CD4-positive, CD25-positive, alpha-beta regulatory T cell (primary cell): ENCODE results near the gene MYO18A. TPM values are rescaled to one million over a fixed set of nuclear protein-coding genes. Genes with fewer than 3 reads are reported as not detected.

Experiments used
- ATAC-seq, 2 donors: fragments of 150-1000 bp; cut with Tn5 transposase; one replicate each; pipeline ENCODE4 v1.10.0; 2021; ENCODE audit warnings: low read depth in 2 of 2, moderate number of reproducible peaks in 2 of 2, moderate library complexity in 1 of 2
- DNase-seq, 3 donors: peaks; one replicate each; pipeline versions ENCODE4 v3.0.0 to v3.0.0-alpha.2; 2012 to 2022; ENCODE audit warnings: mixed read lengths in 1 of 3
- H3K27ac ChIP-seq: one replicate; pipeline ENCODE4 v1.7.0; 2013; ENCODE audit warnings: mild to moderate bottlenecking, low read length; ENCODE audit not compliant: insufficient read depth, poor library complexity, severe bottlenecking
- H3K27me3 ChIP-seq: one replicate; pipeline ENCODE4 v1.7.0; 2013; ENCODE audit warnings: low read length; ENCODE audit not compliant: control insufficient read depth, insufficient read depth
- H3K36me3 ChIP-seq: one replicate; pipeline ENCODE4 v1.7.0; 2013; ENCODE audit warnings: mild to moderate bottlenecking, low read length, moderate library complexity; ENCODE audit not compliant: control insufficient read depth, insufficient read depth
- H3K4me1 ChIP-seq: 2 replicates; pipeline ENCODE4 v1.7.0; 2013; ENCODE audit warnings: mild to moderate bottlenecking, low read length; ENCODE audit not compliant: insufficient read depth, control insufficient read depth, poor library complexity, severe bottlenecking
- H3K4me3 ChIP-seq: one replicate; pipeline ENCODE4 v1.7.0; 2013; ENCODE audit warnings: low read depth, mild to moderate bottlenecking, low read length, moderate library complexity
- H3K9me3 ChIP-seq, 2 experiments: 1 replicate in 1 of 2; 2 replicates in 1 of 2; pipeline ENCODE4 v1.7.0; 2013; ENCODE audit warnings: low read length in 2 of 2, mild to moderate bottlenecking in 1 of 2, moderate library complexity in 1 of 2; ENCODE audit not compliant: control insufficient read depth in 2 of 2
- H3K27ac Mint-ChIP-seq, 3 donors: one replicate each; pipeline ENCODE4 v1.8.0; 2020 to 2022; ENCODE audit warnings: mild to moderate bottlenecking in 3 of 3, mixed read lengths in 3 of 3, moderate library complexity in 2 of 3
- H3K27me3 Mint-ChIP-seq: one replicate; pipeline ENCODE4 v1.8.0; 2022; ENCODE audit warnings: mild to moderate bottlenecking, mixed read lengths
- H3K36me3 Mint-ChIP-seq: one replicate; pipeline ENCODE4 v1.8.0; 2020; ENCODE audit warnings: mixed read lengths
- H3K4me1 Mint-ChIP-seq, 4 donors: one replicate each; pipeline ENCODE4 v1.8.0; 2020 to 2022; ENCODE audit warnings: mixed read lengths in 4 of 4, mild to moderate bottlenecking in 1 of 4
- H3K4me3 Mint-ChIP-seq, 4 donors: one replicate each; pipeline ENCODE4 v1.8.0; 2020 to 2022; ENCODE audit warnings: mild to moderate bottlenecking in 4 of 4, mixed read lengths in 4 of 4, moderate library complexity in 3 of 4
- H3K9me3 Mint-ChIP-seq, 7 donors: one replicate each; pipeline ENCODE4 v1.8.0; 2020 to 2022; ENCODE audit warnings: mixed read lengths in 7 of 7, mild to moderate bottlenecking in 3 of 7, moderate library complexity in 2 of 7
- polyA plus RNA-seq, 4 donors: library from polyadenylated mRNA; unstranded; fragments of 300-500 nt; fragmentation: Illumina TruSeq; gene quantifications; one replicate each; pipeline ENCODE4 v1.2.3, GENCODE V29; 2021
- total RNA-seq: library from RNA; stranded (reverse); gene quantifications from one replicate; pipeline ENCODE4 v1.2.3, GENCODE V29; 2022

The MYO18A gene
- total and polyA plus RNA-seq, 5 donors from 2014 or later, result 16.8 to 193 (median 21.0) TPM

DNA sequence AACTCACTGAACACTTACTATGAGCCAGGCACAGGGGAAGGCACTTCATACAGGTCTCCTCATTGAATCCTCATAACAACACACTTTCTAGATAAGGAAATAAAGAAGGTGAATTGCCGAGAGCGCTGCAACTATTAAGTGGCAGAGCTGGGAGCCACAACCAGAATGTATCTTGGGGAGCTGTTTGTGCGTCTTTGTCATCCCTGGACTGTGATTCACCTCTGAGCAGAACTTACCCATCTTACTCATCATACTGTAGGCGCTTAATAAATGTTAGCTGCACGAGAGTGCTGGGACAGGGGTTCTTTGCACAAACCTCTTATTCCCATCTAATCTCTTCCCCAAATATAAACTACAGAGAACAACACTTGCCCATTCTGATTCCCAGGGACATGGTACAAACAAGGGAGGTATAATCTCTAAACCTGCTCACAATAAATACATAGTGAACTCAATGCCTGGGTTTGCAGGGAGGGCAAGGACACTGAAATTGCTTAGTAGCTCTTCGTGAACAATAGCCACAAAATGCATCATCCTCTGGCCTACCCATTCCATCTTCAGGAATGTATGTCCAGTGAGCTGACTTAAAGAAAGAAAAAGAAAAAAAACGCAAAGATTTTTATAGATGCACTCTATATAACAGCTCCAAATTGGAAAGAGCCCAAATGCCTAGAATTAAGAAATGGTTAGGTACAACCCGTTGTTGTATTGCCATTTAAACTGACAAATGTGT is 43.0 kb downstream of the MYO18A start:
- ATAC-seq (no peak), DNase-seq (no peak)
- H3K9me3 Mint-ChIP-seq, result no peaks in the 10 kb centered on the region
- H3K4me1 Mint-ChIP-seq, result peaks cover 24 to 79% (median 41%) of the 10 kb centered on the region in 4 donors
- peaks cover 13% of the 10 kb centered on the region for H3K36me3 Mint-ChIP-seq
- peak overlapping the region; percentile 75 for H3K4me3 ChIP-seq
- H3K4me3 Mint-ChIP-seq, result peak overlapping the region; percentile 77 to 98 (median 93)
- H3K36me3 ChIP-seq, result peaks cover 36% of the 10 kb centered on the region
- peak overlapping the region; percentile 11 for H3K27ac ChIP-seq
- peaks cover 79% of the 10 kb centered on the region for H3K4me1 ChIP-seq
- no peaks in the 10 kb centered on the region for H3K27me3 ChIP-seq
- H3K27ac Mint-ChIP-seq, result peak overlapping the region; percentile 93 to 99 (median 94)
- H3K9me3 ChIP-seq, result no peaks in the 10 kb centered on the region
- H3K27me3 Mint-ChIP-seq, result no peaks in the 10 kb centered on the region

DNA sequence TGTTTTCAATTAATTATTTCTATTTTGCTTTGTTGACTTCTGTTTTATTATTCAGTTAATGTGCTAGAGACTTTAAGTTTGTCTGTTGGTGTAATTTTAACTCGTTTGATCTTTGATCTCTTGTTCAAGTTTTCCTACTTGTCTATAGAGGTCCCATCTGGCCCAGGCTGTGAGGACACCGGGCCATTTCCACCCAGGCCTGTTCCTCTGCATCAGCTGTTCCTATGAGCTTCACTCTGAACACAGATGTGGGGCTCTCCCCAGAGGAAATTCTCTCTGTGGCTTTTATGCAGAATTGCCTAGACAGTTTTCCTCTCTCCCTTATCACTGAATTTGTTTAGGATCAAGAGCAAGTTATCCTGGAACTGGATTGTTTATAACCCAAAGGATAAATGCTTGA is 44.7 kb downstream of the MYO18A start:
- H3K4me3 ChIP-seq, result no peak overlapping the region
- H3K9me3 Mint-ChIP-seq, result no peaks in the 10 kb centered on the region
- no peak for ATAC-seq
- H3K27me3 ChIP-seq, result no peaks in the 10 kb centered on the region
- no peak for DNase-seq
- H3K36me3 Mint-ChIP-seq, result peaks cover 16% of the 10 kb centered on the region
- H3K4me3 Mint-ChIP-seq, result peak overlapping the region in 1 of 4 donors; percentile 17
- peak overlapping the region in 2 of 3 donors; percentile 39 to 93 for H3K27ac Mint-ChIP-seq
- H3K4me1 Mint-ChIP-seq, result peaks cover 16 to 79% (median 42%) of the 10 kb centered on the region in 4 donors
- H3K27me3 Mint-ChIP-seq, result no peaks in the 10 kb centered on the region
- H3K9me3 ChIP-seq, result no peaks in the 10 kb centered on the region
- H3K36me3 ChIP-seq, result peaks cover 49% of the 10 kb centered on the region
- H3K27ac ChIP-seq, result no peak overlapping the region
- H3K4me1 ChIP-seq, result peaks cover 68% of the 10 kb centered on the region

DNA sequence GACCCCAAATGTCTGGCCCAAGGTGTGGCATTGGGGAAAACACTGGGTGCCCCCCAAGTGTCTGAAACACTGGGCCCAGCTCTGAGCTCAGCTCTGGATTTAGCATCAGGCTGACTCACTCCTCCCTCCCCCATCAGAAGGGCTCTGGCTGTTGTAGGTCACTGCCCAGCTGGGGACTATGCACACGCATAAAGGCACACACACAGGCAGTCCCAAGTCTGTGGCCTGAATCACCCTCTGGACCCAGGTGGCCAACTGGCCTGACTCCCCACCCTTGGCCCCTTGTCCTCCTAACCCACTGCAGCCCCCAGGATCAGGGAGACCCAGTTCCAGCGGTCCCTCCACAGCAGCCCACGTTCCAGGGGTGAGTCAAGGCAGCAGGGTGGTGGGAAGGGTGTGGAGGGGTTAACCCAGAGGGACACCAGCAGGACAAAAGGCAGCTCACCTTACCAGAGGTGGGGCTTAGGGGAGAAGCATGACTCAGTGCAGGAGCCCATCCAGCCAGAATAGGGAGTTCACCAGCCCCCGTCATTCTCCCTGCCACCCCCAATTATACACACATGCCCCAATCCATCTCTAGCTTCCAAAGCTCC is 47.0 kb downstream of the MYO18A start:
- H3K36me3 Mint-ChIP-seq, result peaks cover 20% of the 10 kb centered on the region
- no peak for DNase-seq
- ATAC-seq, result no peak
- H3K36me3 ChIP-seq, result peaks cover 64% of the 10 kb centered on the region
- no peak overlapping the region for H3K27ac ChIP-seq
- peaks cover 16 to 67% (median 43%) of the 10 kb centered on the region in 4 donors for H3K4me1 Mint-ChIP-seq
- peak overlapping the region in 1 of 4 donors; percentile 66 for H3K4me3 Mint-ChIP-seq
- H3K27ac Mint-ChIP-seq, result no peak overlapping the region
- H3K9me3 ChIP-seq, result no peaks in the 10 kb centered on the region
- H3K9me3 Mint-ChIP-seq, result no peaks in the 10 kb centered on the region
- no peak overlapping the region for H3K4me3 ChIP-seq
- H3K27me3 Mint-ChIP-seq, result no peaks in the 10 kb centered on the region
- H3K4me1 ChIP-seq, result peaks cover 48% of the 10 kb centered on the region
- H3K27me3 ChIP-seq, result no peaks in the 10 kb centered on the region

DNA sequence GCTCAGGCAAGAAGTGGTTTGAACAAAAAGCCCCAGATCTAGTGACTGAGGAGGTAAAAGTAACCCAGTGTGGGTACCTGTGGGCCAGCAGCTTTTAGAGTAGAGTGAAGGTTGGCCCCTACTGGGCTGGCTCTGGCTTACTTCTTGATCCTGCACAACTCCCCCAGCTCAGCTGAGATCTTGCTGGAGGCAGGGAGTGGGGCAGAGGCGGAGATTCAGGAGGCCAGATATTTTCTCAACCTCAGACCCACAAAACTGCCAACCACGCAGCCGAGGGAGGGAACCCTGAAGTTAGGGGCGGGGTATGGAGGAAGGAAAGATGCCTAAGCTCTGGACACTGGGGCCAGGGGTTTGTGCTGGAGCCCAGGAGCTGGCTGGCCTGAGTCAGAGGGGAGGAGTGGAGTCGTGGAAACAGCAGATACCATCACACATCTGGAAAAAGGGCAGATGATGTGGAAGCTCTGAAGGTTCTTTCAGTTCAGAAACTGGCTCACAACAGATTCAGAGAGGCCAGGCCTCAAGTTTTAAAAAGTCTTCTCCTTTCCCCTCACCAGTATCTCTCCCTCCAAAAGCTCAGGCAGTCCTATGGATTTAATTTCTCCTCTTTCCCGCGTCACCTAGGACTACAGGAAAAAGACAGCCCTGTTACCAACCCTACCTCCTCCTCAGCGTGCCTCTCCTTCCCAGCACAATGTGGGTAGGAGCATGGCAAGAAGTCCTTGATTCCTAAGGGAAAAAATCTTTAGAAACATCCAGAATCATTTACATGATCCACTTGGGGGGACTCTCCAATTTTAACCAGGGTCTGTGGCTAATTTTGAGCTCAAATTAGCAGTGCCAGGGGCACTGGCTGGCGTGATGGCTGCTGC is 48.1 kb downstream of the MYO18A start:
- peaks cover 8 to 55% (median 33%) of the 10 kb centered on the region in 4 donors for H3K4me1 Mint-ChIP-seq
- no peaks in the 10 kb centered on the region for H3K27me3 Mint-ChIP-seq
- peaks cover 17% of the 10 kb centered on the region for H3K36me3 Mint-ChIP-seq

DNA sequence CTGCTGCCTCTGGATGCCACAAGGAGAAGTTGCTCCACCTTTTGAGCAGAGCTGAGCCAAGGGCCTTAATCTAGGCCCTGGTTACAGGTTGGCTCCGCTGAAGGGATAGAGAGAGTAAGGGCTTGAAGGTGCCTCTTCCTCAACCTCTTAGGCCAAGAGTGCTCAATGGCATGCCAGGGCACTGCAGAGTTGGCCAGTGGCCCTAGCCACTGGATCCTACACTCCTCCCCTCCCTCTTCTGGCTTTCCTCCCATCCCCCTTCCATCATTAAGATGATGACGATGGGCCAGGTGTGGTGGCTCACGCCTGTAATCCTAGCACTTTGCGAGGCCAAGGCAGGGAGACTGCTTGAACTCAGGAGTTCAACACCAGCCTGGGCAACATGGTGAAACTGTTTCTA is 50.5 kb downstream of the MYO18A start:
- Mint-ChIP-seq H3K9me3 (no peaks in the 10 kb centered on the region), H3K27me3 (no peaks in the 10 kb centered on the region), H3K27ac (no peak overlapping the region), H3K4me3 (no peak overlapping the region), H3K36me3 (peaks cover 7% of the 10 kb centered on the region), H3K4me1 (peaks cover 0 to 42% (median 23%) of the 10 kb centered on the region in 4 donors)
- no peak for DNase-seq
- ATAC-seq, result no peak
- no peak overlapping the region for H3K4me3 ChIP-seq
- no peaks in the 10 kb centered on the region for H3K27me3 ChIP-seq
- H3K4me1 ChIP-seq, result peaks cover 21% of the 10 kb centered on the region
- no peak overlapping the region for H3K27ac ChIP-seq
- H3K36me3 ChIP-seq, result peaks cover 60% of the 10 kb centered on the region
- H3K9me3 ChIP-seq, result no peaks in the 10 kb centered on the region

More for the DNA sequence above, 48.1 kb downstream of the MYO18A start:
- Mint-ChIP-seq H3K9me3 (no peaks in the 10 kb centered on the region), H3K4me3 (peak overlapping the region in 3 of 4 donors; percentile 10 to 58 (median 29)), H3K27ac (peak overlapping the region; percentile 35 to 88 (median 50))
- H3K9me3 ChIP-seq, result no peaks in the 10 kb centered on the region
- peaks cover 36% of the 10 kb centered on the region for H3K4me1 ChIP-seq
- H3K4me3 ChIP-seq, result no peak overlapping the region
- no peaks in the 10 kb centered on the region for H3K27me3 ChIP-seq
- ATAC-seq (no peak), DNase-seq (no peak)
- peak overlapping the region; percentile 28 for H3K27ac ChIP-seq
- peaks cover 68% of the 10 kb centered on the region for H3K36me3 ChIP-seq

DNA sequence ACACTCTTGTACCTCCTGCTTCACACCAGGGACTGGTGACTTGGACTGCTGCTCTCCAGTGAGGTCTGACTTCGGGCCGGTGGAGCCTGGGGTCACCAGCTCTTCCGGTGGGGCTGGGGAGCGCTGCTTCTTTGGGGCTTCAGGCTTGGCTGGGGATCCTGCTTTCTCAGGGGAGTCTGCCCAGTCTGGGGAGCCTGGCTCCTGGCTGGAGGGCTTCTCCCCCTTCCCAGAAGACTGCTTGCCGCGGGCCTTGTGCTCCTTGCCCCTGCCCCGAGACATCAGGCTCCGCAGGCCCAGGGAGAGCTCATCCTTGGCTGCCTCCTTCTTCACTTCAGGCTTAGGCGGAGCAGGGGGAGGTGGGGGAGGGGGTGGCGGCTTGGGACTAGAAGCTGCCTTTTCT is 52.4 kb downstream of the MYO18A start:
- no peak overlapping the region for H3K4me3 Mint-ChIP-seq
- H3K36me3 Mint-ChIP-seq, result peaks cover 7% of the 10 kb centered on the region
- Histone ChIP-seq H3K4me1 (peaks cover 12% of the 10 kb centered on the region), H3K36me3 (peaks cover 54% of the 10 kb centered on the region), H3K4me3 (no peak overlapping the region), H3K27ac (no peak overlapping the region), H3K9me3 (no peaks in the 10 kb centered on the region), H3K27me3 (no peaks in the 10 kb centered on the region)
- H3K27me3 Mint-ChIP-seq, result no peaks in the 10 kb centered on the region
- no peak for ATAC-seq
- no peak overlapping the region for H3K27ac Mint-ChIP-seq
- peaks cover 0 to 39% (median 20%) of the 10 kb centered on the region in 4 donors for H3K4me1 Mint-ChIP-seq
- H3K9me3 Mint-ChIP-seq, result no peaks in the 10 kb centered on the region
- no peak for DNase-seq

DNA sequence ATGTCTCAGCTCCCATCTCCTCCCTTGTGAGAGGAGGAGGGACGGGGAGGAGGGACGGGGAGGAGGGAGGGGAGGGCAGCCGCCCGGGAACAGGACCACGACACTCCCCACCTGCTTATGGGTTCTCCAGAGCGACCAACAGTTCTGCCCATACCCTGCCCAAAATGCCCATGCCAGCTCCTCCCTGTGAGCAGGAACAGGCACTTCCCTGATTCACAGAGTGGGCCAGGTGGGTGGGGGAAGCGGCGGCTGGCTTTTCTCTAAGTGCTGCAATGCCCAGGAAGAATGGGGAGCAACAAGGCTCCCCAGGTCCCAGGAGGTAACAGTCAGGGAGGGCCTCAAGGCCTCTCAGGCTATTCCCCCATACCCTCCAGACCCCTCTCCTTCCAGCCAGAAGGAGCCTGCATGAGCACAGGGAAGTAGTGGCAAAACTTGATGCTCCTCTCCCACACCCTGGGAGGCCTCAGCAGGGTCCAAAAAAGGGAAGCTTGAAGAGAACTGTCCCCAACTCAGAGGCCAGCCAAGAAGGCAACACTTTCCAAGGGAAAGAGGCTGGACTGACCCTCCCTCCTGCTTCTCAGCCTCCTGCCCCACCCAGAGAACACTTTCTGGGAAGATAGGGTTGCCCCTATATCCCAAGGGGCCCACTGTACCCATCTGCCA is 53.8 kb downstream of the MYO18A start:
- Mint-ChIP-seq H3K27ac (peak overlapping the region in 1 of 3 donors; percentile 52), H3K4me3 (no peak overlapping the region), H3K27me3 (no peaks in the 10 kb centered on the region), H3K36me3 (peaks cover 8% of the 10 kb centered on the region), H3K9me3 (no peaks in the 10 kb centered on the region), H3K4me1 (peaks cover 0 to 27% (median 12%) of the 10 kb centered on the region in 4 donors)
- no peak for ATAC-seq
- DNase-seq, result no peak
- H3K4me3 ChIP-seq, result no peak overlapping the region
- H3K9me3 ChIP-seq, result no peaks in the 10 kb centered on the region
- H3K27me3 ChIP-seq, result no peaks in the 10 kb centered on the region
- no peaks in the 10 kb centered on the region for H3K4me1 ChIP-seq
- H3K36me3 ChIP-seq, result peaks cover 57% of the 10 kb centered on the region
- no peak overlapping the region for H3K27ac ChIP-seq
